UCSD-AML1 (cell line): ENCODE results near the gene MIB2.
A peak's percentile ranks its signal among the peaks of the same experiment; 100 is the strongest.

Experiments used
- DNase-seq: peaks from one replicate; lab custom pipeline; 2025; ENCODE audit not compliant: unreplicated experiment; lab: John Stamatoyannopoulos, UW

The MIB2 gene

GRCh38 chr1:1677718-1678580, 62.6 kb downstream of the MIB2 start:
- DNase-seq = peak; percentile 58

- peak; percentile 38 for DNase-seq
Observed at GRCh38 chr1:1678581-1679380, 63.5 kb downstream of the MIB2 start.
